ENCODE measurements around the gene TBC1D8B. TPM values are rescaled to one million over a fixed set of nuclear protein-coding genes. Genes with fewer than 3 reads are reported as not detected.
A peak's percentile ranks its signal among the peaks of the same experiment; 100 is the strongest.

Gene TBC1D8B
- total and polyA plus RNA-seq, 2 of the 13 experiments (the other 11 are each of a cell fraction or from before 2014, with no cell fraction given): 6.2 to 7.2 TPM

GRCh38 chrX:106901341-106901740 lies 98.9 kb downstream of the TBC1D8B start:
- peak overlapping the region; percentile 54 for H3K4me2 ChIP-seq (ENCODE audit: low read depth, low read length)
- no peaks in the 10 kb centered on the region for H3K36me3 ChIP-seq (replicated peaks in 1 of 2; ENCODE audit: control insufficient read depth in 1 of 2, insufficient read depth in 2 of 2, low read length in 2 of 2)
- no peaks in the 10 kb centered on the region for H3K9me3 ChIP-seq (ENCODE audit: low read length)
- WGBS (ENCODE audit: low lambda C conversion rate): no CpG with 5 or more reads among the region's 3 CpGs
- no peaks in the 10 kb centered on the region for H3K27me3 ChIP-seq (ENCODE audit: control insufficient read depth in 1 of 2, insufficient read depth in 2 of 2, low read length in 2 of 2)
- H3K4me1 ChIP-seq (ENCODE audit: insufficient read depth, low read length): peaks cover 77% of the 10 kb centered on the region
- no peaks in the 10 kb centered on the region for H4K20me1 ChIP-seq (ENCODE audit: insufficient read depth, low read length)
- BruUV-seq (replicated peaks): no TSS peak
- DNase-seq (ENCODE audit: low spot score) (peak; percentile 18), FAIRE-seq (no peak), ATAC-seq (peak; percentile 27; the same call in 2 of the 3 replicates)
- intact Hi-C loops (cut with micrococcal nuclease; ENCODE audit: unreplicated experiment): no loop called here
- in situ Hi-C loops (cut with HindIII; ENCODE audit: extremely low pct_ligation_motif_present, low pct_unique_long_range_greater_than_20kb): loop anchor here (5.0 kb wide), 1 partner anchor 61 kb away; no protein-coding TSS in a partner anchor
- no peaks in the 10 kb centered on the region for H3K79me2 ChIP-seq (ENCODE audit: insufficient read depth, low read length)
- H2AFZ ChIP-seq (ENCODE audit: low read length): no peak overlapping the region
- peak overlapping the region; percentile 87 for H3K27ac ChIP-seq (ENCODE audit: extremely low read length, insufficient read depth, low read length)
- ChIA-PET CTCF (ENCODE audit: low intra/inter-chr PET ratio, low total read pairs) (no interaction called here), POLR2A (interaction anchor here (1.0 to 5.1 kb wide), 8 partner anchors 15 to 66 kb away, joined by 3 to 76 read pairs (median 5); no protein-coding TSS in a partner anchor)
- peak overlapping the region; percentile 43; the same call in 1 of the 2 replicates for H3K9ac ChIP-seq (ENCODE audit: insufficient read depth, low read depth, low read length)
- TF ChIP-seq ZNF562 (CRISPR knock-in tag; IDR thresholded peaks at IDR 0.05; ENCODE audit: borderline replicate concordance) (no peak), HNF4G (IDR thresholded peaks at IDR 0.05; ENCODE audit: borderline replicate concordance, low read depth, low read length) (peak; percentile 21; the same call in 1 of the 2 replicates), HNF4G (CRISPR knock-in tag; IDR thresholded peaks at IDR 0.05; ENCODE audit: borderline replicate concordance, low read depth) (no peak), NFYC (CRISPR knock-in tag; IDR thresholded peaks at IDR 0.05) (no peak), HNF4A (CRISPR knock-in tag; IDR thresholded peaks at IDR 0.05) (peak; percentile 41; the same call in 1 of the 2 replicates)
- H3K4me3 ChIP-seq (replicated peaks in 1 of 3; ENCODE audit: insufficient read depth in 1 of 3, low read depth in 2 of 3, low read length in 3 of 3): no peak overlapping the region

GRCh38 chrX:106901781-106902219 lies 99.3 kb downstream of the TBC1D8B start:
- in situ Hi-C loops (cut with HindIII; ENCODE audit: extremely low pct_ligation_motif_present, low pct_unique_long_range_greater_than_20kb): loop anchor here (5.0 kb wide), 1 partner anchor 61 kb away; no protein-coding TSS in a partner anchor
- peak overlapping the region; percentile 87 for H3K27ac ChIP-seq (ENCODE audit: extremely low read length, insufficient read depth, low read length)
- no peaks in the 10 kb centered on the region for H3K79me2 ChIP-seq (ENCODE audit: insufficient read depth, low read length)
- H3K9me3 ChIP-seq (ENCODE audit: low read length): no peaks in the 10 kb centered on the region
- WGBS (ENCODE audit: low lambda C conversion rate): no CpG with 5 or more reads among the region's 4 CpGs
- DNase-seq (ENCODE audit: low spot score) (peak; percentile 18), ATAC-seq (peak; percentile 22), FAIRE-seq (no peak)
- peak overlapping the region in 1 of 3 experiments; percentile 18; a peak in 1 of 6 replicates for H3K4me3 ChIP-seq (replicated peaks in 1 of 3; ENCODE audit: insufficient read depth in 1 of 3, low read depth in 2 of 3, low read length in 3 of 3)
- intact Hi-C loops (cut with micrococcal nuclease; ENCODE audit: unreplicated experiment): no loop called here
- H4K20me1 ChIP-seq (ENCODE audit: insufficient read depth, low read length): no peaks in the 10 kb centered on the region
- no peaks in the 10 kb centered on the region for H3K27me3 ChIP-seq (ENCODE audit: control insufficient read depth in 1 of 2, insufficient read depth in 2 of 2, low read length in 2 of 2)
- no peaks in the 10 kb centered on the region for H3K36me3 ChIP-seq (replicated peaks in 1 of 2; ENCODE audit: control insufficient read depth in 1 of 2, insufficient read depth in 2 of 2, low read length in 2 of 2)
- peaks cover 81% of the 10 kb centered on the region for H3K4me1 ChIP-seq (ENCODE audit: insufficient read depth, low read length)
- CTCF ChIA-PET (ENCODE audit: low intra/inter-chr PET ratio, low total read pairs): no interaction called here
- H3K4me2 ChIP-seq (ENCODE audit: low read depth, low read length): peak overlapping the region; percentile 54
- peak overlapping the region; percentile 43; the same call in 1 of the 2 replicates for H3K9ac ChIP-seq (ENCODE audit: insufficient read depth, low read depth, low read length)
- no peak overlapping the region for H2AFZ ChIP-seq (ENCODE audit: low read length)
- no TSS peak for BruUV-seq (replicated peaks)
- POLR2A ChIA-PET: interaction anchor here (1.0 to 5.1 kb wide), 11 partner anchors 15 to 65 kb away, joined by 3 to 76 read pairs (median 5); no protein-coding TSS in a partner anchor
- TF ChIP-seq IRX3 (CRISPR knock-in tag; IDR thresholded peaks at IDR 0.05; ENCODE audit: borderline replicate concordance, low read depth) (no peak), NR2F6 (IDR thresholded peaks at IDR 0.05) (peak; percentile 3; the same call in 1 of the 2 replicates), NR2F6 (CRISPR knock-in tag; IDR thresholded peaks at IDR 0.05) (no peak), ZNF768 (CRISPR knock-in tag; IDR thresholded peaks at IDR 0.05) (peak; percentile 62; the same call in 1 of the 2 replicates)
- TF ChIP-seq, protein P1, sequence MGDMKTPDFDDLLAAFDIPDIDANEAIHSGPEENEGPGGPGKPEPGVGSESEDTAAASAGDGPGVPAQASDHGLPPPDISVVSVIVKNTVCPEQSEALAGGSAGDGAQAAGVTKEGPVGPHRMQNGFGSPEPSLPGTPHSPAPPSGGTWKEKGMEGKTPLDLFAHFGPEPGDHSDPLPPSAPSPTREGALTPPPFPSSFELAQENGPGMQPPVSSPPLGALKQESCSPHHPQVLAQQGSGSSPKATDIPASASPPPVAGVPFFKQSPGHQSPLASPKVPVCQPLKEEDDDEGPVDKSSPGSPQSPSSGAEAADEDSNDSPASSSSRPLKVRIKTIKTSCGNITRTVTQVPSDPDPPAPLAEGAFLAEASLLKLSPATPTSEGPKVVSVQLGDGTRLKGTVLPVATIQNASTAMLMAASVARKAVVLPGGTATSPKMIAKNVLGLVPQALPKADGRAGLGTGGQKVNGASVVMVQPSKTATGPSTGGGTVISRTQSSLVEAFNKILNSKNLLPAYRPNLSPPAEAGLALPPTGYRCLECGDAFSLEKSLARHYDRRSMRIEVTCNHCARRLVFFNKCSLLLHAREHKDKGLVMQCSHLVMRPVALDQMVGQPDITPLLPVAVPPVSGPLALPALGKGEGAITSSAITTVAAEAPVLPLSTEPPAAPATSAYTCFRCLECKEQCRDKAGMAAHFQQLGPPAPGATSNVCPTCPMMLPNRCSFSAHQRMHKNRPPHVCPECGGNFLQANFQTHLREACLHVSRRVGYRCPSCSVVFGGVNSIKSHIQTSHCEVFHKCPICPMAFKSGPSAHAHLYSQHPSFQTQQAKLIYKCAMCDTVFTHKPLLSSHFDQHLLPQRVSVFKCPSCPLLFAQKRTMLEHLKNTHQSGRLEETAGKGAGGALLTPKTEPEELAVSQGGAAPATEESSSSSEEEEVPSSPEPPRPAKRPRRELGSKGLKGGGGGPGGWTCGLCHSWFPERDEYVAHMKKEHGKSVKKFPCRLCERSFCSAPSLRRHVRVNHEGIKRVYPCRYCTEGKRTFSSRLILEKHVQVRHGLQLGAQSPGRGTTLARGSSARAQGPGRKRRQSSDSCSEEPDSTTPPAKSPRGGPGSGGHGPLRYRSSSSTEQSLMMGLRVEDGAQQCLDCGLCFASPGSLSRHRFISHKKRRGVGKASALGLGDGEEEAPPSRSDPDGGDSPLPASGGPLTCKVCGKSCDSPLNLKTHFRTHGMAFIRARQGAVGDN (CRISPR knock-in tag; IDR thresholded peaks at IDR 0.05): peak; percentile 40; the same call in 1 of the 2 replicates

Measured in HepG2 (cell line).